ENCODE measurements around the gene COA6. TPM values are rescaled to one million over a fixed set of nuclear protein-coding genes. Genes with fewer than 3 reads are reported as not detected.

Gene COA6
- total and polyA plus RNA-seq, 4 donors: 5.3 to 37.0 (median 18.6) TPM

- Histone ChIP-seq H3K4me1 (ENCODE audit: control insufficient read depth in 4 of 4, insufficient read depth in 4 of 4, low read length in 3 of 4) (peaks cover 0 to 5% (median 1%) of the 10 kb centered on the region in 4 donors), H3K27ac (ENCODE audit: low read depth in 1 of 2, low read length in 2 of 2) (no peak overlapping the region), H3K9me3 (ENCODE audit: control insufficient read depth in 4 of 4, low read length in 3 of 4) (no peaks in the 10 kb centered on the region), H3K9ac (ENCODE audit: low read depth in 1 of 2, low read length in 2 of 2) (no peak overlapping the region), H3K36me3 (ENCODE audit: control insufficient read depth in 4 of 4, insufficient read depth in 3 of 4, low read depth in 1 of 4, low read length in 3 of 4) (no peaks in the 10 kb centered on the region), H3K27me3 (ENCODE audit: control insufficient read depth in 4 of 4, insufficient read depth in 4 of 4, low read length in 3 of 4) (no peaks in the 10 kb centered on the region), H3K4me3 (ENCODE audit: low read depth in 1 of 3, low read length in 3 of 3) (no peak overlapping the region)
- WGBS: 91% methylated on average over 3 of the region's 3 CpGs
- DNase-seq (ENCODE audit: low spot score): no peak
- TF ChIP-seq SP1 (IDR thresholded peaks at IDR 0.05) (no peak), TAF1 (conservative IDR thresholded peaks at IDR 0.05) (no peak), NR2F2 (IDR thresholded peaks at IDR 0.05) (no peak), RXRA (IDR thresholded peaks at IDR 0.05) (no peak), HNF4G (IDR thresholded peaks at IDR 0.05) (no peak), RAD21 (IDR thresholded peaks at IDR 0.05) (no peak), FOXA2 (IDR thresholded peaks at IDR 0.05) (no peak), HNF4A (conservative IDR thresholded peaks at IDR 0.05) (no peak), JUND (IDR thresholded peaks at IDR 0.05) (no peak), YY1 (IDR thresholded peaks at IDR 0.05) (no peak), FOXA1 (IDR thresholded peaks at IDR 0.05) (no peak), GABPA (IDR thresholded peaks at IDR 0.05 in 1 of 2, conservative IDR thresholded peaks at IDR 0.05 in 1 of 2) (no peak), ZBTB33 (IDR thresholded peaks at IDR 0.05) (no peak)
- TF ChIP-seq, protein P1, sequence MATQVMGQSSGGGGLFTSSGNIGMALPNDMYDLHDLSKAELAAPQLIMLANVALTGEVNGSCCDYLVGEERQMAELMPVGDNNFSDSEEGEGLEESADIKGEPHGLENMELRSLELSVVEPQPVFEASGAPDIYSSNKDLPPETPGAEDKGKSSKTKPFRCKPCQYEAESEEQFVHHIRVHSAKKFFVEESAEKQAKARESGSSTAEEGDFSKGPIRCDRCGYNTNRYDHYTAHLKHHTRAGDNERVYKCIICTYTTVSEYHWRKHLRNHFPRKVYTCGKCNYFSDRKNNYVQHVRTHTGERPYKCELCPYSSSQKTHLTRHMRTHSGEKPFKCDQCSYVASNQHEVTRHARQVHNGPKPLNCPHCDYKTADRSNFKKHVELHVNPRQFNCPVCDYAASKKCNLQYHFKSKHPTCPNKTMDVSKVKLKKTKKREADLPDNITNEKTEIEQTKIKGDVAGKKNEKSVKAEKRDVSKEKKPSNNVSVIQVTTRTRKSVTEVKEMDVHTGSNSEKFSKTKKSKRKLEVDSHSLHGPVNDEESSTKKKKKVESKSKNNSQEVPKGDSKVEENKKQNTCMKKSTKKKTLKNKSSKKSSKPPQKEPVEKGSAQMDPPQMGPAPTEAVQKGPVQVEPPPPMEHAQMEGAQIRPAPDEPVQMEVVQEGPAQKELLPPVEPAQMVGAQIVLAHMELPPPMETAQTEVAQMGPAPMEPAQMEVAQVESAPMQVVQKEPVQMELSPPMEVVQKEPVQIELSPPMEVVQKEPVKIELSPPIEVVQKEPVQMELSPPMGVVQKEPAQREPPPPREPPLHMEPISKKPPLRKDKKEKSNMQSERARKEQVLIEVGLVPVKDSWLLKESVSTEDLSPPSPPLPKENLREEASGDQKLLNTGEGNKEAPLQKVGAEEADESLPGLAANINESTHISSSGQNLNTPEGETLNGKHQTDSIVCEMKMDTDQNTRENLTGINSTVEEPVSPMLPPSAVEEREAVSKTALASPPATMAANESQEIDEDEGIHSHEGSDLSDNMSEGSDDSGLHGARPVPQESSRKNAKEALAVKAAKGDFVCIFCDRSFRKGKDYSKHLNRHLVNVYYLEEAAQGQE (IDR thresholded peaks at IDR 0.05): no peak
- TF ChIP-seq, protein P2, sequence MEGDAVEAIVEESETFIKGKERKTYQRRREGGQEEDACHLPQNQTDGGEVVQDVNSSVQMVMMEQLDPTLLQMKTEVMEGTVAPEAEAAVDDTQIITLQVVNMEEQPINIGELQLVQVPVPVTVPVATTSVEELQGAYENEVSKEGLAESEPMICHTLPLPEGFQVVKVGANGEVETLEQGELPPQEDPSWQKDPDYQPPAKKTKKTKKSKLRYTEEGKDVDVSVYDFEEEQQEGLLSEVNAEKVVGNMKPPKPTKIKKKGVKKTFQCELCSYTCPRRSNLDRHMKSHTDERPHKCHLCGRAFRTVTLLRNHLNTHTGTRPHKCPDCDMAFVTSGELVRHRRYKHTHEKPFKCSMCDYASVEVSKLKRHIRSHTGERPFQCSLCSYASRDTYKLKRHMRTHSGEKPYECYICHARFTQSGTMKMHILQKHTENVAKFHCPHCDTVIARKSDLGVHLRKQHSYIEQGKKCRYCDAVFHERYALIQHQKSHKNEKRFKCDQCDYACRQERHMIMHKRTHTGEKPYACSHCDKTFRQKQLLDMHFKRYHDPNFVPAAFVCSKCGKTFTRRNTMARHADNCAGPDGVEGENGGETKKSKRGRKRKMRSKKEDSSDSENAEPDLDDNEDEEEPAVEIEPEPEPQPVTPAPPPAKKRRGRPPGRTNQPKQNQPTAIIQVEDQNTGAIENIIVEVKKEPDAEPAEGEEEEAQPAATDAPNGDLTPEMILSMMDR (IDR thresholded peaks at IDR 0.05; ENCODE audit: low read depth, low read length, missing input control): no peak
- TF ChIP-seq, protein P3, sequence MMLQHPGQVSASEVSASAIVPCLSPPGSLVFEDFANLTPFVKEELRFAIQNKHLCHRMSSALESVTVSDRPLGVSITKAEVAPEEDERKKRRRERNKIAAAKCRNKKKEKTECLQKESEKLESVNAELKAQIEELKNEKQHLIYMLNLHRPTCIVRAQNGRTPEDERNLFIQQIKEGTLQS (IDR thresholded peaks at IDR 0.05): no peak
- TF ChIP-seq, protein P4, sequence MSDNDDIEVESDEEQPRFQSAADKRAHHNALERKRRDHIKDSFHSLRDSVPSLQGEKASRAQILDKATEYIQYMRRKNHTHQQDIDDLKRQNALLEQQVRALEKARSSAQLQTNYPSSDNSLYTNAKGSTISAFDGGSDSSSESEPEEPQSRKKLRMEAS (IDR thresholded peaks at IDR 0.05): no peak
Observed at GRCh38 chr1:234402939-234403338, 29.7 kb downstream of the COA6 start.

GRCh38 chr1:234405676-234406075 lies 32.4 kb downstream of the COA6 start:
- Histone ChIP-seq H3K9ac (ENCODE audit: low read depth in 1 of 2, low read length in 2 of 2) (no peak overlapping the region), H3K27ac (ENCODE audit: low read depth in 1 of 2, low read length in 2 of 2) (no peak overlapping the region), H3K27me3 (ENCODE audit: control insufficient read depth in 4 of 4, insufficient read depth in 4 of 4, low read length in 3 of 4) (no peaks in the 10 kb centered on the region), H3K4me1 (ENCODE audit: control insufficient read depth in 4 of 4, insufficient read depth in 4 of 4, low read length in 3 of 4) (peaks cover 0 to 4% (median 1%) of the 10 kb centered on the region in 4 donors), H3K4me3 (ENCODE audit: low read depth in 1 of 3, low read length in 3 of 3) (no peak overlapping the region), H3K9me3 (ENCODE audit: control insufficient read depth in 4 of 4, low read length in 3 of 4) (no peaks in the 10 kb centered on the region), H3K36me3 (ENCODE audit: control insufficient read depth in 4 of 4, insufficient read depth in 3 of 4, low read depth in 1 of 4, low read length in 3 of 4) (peaks cover 0 to 4% (median 0%) of the 10 kb centered on the region in 4 donors)
- 94% methylated on average over 6 of the region's 6 CpGs for WGBS
- TF ChIP-seq ZBTB33 (IDR thresholded peaks at IDR 0.05): no peak
- TF ChIP-seq, protein P1 (IDR thresholded peaks at IDR 0.05): no peak
- TF ChIP-seq RXRA (IDR thresholded peaks at IDR 0.05): no peak
- TF ChIP-seq EGR1 (IDR thresholded peaks at IDR 0.05; ENCODE audit: low read depth in 2 of 2): no peak
- TF ChIP-seq RAD21 (IDR thresholded peaks at IDR 0.05): no peak
- no peak for TF ChIP-seq HNF4G (IDR thresholded peaks at IDR 0.05)
- no peak for TF ChIP-seq JUND (IDR thresholded peaks at IDR 0.05)
- no peak for DNase-seq (ENCODE audit: low spot score)

Data from liver (tissue), 9 donors.